CD4-positive, alpha-beta T cell treated with Interleukin-17A for 4 hours (primary cell): ENCODE data around the gene CALD1.
A peak's percentile ranks its signal among the peaks of the same experiment; 100 is the strongest.

Experiments
- DNase-seq: peaks from one replicate; pipeline ENCODE4 v3.0.0-alpha.2; 2020; ENCODE audit warnings: mixed read lengths

CALD1 gene

DNA sequence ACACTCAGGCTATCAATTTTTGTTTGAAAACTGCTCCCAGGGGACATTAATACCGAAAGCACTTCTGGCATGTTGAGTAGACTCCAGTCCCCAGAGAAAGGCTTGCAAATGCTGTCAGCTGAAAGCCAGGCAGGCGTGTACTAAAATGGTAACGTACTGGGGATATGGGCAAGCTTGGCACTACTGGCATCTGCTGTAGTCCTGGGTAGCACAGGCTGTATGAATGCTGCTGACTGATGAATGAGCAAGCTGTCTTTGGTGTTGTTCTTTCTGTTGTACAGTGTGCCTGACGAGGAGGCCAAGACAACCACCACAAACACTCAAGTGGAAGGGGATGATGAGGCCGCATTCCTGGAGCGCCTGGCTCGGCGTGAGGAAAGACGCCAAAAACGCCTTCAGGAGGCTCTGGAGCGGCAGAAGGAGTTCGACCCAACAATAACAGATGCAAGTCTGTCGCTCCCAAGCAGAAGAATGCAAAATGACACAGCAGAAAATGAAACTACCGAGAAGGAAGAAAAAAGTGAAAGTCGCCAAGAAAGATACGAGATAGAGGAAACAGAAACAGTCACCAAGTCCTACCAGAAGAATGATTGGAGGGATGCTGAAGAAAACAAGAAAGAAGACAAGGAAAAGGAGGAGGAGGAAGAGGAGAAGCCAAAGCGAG is 153.4 kb downstream of the CALD1 start:
- no peak for DNase-seq

DNA sequence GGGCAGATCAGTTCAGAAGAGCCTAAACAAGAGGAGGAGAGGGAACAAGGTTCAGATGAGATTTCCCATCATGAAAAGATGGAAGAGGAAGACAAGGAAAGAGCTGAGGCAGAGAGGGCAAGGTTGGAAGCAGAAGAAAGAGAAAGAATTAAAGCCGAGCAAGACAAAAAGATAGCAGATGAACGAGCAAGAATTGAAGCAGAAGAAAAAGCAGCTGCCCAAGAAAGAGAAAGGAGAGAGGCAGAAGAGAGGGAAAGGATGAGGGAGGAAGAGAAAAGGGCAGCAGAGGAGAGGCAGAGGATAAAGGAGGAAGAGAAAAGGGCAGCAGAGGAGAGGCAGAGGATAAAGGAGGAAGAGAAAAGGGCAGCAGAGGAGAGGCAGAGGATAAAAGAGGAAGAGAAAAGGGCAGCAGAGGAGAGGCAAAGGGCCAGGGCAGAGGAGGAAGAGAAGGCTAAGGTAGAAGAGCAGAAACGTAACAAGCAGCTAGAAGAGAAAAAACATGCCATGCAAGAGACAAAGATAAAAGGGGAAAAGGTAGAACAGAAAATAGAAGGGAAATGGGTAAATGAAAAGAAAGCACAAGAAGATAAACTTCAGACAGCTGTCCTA is 154.1 kb downstream of the CALD1 start:
- no peak for DNase-seq

- DNase-seq: no peak
These were observed 156.3 kb downstream of the CALD1 start for GRCh38 chr7:134935701-134936100.

- DNase-seq: no peak
These were observed 157.6 kb downstream of the CALD1 start for GRCh38 chr7:134936893-134937510.

GRCh38 chr7:134938141-134938540 is 158.7 kb downstream of the CALD1 start:
- DNase-seq: no peak

GRCh38 chr7:134939136-134939535 is 159.7 kb downstream of the CALD1 start:
- no peak for DNase-seq

DNA sequence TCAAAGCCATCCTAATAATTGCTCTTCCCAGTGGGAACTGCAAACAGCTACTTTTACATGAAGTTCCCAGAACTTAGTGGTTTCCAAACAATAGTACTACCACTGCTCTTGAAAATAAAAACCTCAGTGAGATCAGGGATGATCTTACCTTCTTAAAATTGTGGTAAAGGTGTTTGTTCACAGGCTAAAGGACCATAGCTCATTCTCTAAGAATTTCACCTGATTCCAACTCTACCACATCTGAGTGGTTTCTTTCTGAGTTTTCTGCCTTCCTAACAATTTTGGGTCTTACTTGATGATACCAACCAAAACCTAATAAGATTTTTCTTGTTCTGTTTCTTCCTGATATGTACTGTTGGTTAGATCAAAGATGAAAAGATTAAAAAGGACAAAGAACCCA is 161.3 kb downstream of the CALD1 start:
- DNase-seq: no peak

DNA sequence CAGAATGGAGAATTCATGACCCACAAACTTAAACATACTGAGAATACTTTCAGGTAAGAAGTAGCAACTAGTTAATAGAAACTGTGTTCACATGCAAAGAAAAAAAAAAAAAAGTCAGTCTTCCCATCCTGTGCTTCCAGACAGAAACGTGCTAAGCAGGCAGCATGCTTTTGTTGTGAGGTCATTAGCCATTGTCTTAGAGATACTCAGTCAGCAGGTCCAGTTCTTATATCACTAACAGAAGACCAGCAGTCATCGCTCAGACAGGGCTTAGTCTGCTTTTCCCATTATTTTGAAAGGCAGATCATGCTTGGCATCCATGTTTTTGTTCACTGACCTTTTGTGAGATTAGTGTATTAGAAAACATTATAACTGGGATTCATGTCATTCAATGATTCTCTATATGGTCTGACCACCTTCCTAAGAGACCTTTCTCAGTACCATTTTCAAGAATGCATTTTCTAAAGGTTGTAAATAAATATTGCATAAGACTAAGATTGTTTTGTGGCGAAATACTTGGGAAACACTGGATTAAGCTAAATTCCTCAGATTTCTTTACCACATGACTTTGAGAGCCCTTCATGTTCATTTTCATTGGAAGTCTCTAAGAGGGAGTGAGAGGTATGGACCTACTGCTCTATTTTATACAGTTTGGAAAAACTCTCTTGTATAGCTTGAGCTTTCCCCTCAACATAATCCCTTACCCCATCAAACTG is 161.9 kb downstream of the CALD1 start:
- DNase-seq: no peak

GRCh38 chr7:134941952-134942351 is 162.5 kb downstream of the CALD1 start:
- no peak for DNase-seq

GRCh38 chr7:134942690-134943466 is 163.4 kb downstream of the CALD1 start:
- DNase-seq: no peak

DNA sequence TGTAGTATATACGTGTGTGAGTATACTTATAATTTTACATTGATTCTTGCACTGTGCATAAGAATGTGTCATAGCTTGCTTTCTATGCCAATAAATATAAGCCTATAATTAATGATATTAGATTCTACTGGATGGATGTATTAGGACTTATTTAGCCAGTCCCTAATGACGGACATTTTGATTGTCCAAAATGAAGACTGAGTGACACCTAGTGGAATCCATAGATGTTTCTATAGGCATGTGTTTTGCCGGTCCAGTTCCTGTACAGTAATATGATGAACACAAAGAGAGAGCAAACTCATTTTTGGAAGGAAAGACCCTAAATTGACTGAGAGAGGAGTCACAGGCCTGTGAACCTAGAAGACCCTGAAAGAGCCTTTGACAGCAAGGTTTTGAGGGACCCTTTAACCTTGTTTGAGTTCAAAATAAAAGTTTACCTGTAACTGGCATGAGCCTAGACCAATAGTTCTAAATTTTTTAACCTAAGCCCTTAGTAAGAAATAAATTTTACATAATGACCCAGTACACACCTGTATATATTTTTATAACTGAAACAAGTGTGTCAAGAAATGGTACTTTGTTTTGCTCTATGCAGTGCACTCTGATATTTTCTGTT is 164.5 kb downstream of the CALD1 start:
- no peak for DNase-seq

DNA sequence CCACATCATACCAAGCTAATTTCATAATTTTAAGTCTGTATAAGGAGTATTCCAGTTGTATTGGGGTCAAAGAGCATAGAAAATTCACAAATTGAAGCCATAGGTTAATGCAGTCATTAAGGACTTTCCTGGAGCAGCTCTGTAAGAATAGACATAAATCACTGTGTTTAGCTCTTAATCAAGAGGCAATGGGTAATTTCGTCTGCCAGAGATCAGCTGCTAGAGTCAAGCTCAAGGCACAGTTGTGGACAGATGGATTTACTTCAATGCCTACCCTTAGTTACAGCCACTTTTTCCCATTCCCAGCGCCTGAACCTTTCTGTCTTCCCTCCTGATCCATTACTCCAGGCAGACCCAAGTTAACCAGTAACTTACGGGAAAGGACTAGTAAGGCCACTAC is 166.3 kb downstream of the CALD1 start:
- DNase-seq: no peak

- peak; percentile 33 for DNase-seq
These were observed 166.8 kb downstream of the CALD1 start for GRCh38 chr7:134946260-134946659.

- no peak for DNase-seq
These were observed 167.9 kb downstream of the CALD1 start for GRCh38 chr7:134947329-134947728.

DNA sequence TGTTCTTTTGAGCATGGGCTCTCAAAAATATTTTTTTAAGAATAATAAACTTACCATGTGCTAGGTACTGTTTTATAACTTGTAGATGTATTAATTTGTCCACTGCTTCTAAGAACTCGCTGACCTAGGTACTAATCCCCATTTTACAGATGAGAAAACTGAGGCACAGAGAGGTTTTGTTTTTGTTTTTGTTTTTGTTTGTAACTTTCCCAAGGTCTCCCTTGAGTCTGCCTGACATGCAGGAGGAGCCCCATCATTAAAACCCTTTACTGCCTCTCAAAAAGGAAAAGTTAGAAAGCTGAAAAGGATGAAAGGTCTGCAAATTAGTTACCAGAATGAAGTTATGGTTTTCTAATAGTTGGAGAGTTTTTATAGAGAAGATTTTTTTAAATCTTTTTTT is 168.4 kb downstream of the CALD1 start:
- no peak for DNase-seq

- no peak for DNase-seq
These were observed 168.8 kb downstream of the CALD1 start for GRCh38 chr7:134948246-134948645.

- DNase-seq: no peak
These were observed 169.3 kb downstream of the CALD1 start for GRCh38 chr7:134948736-134949135.

DNA sequence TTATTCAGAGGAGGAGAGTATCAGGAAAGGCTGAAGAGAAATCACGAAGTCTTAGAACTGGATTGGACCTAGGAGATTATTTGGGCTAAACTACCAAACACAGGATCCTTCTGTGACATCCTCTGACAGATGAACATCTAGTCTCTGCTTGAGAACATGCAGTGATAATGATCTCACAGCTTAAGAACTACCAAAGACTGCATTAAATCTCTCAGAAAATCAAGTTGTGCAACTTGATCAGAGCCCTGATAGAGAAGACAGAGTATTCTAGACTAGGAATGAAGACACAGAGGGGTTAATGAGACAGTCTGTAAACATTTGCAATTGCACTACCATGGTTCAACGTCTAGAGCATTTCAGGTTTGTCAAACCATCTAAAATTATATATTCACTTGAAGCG is 169.7 kb downstream of the CALD1 start:
- DNase-seq: no peak

DNA sequence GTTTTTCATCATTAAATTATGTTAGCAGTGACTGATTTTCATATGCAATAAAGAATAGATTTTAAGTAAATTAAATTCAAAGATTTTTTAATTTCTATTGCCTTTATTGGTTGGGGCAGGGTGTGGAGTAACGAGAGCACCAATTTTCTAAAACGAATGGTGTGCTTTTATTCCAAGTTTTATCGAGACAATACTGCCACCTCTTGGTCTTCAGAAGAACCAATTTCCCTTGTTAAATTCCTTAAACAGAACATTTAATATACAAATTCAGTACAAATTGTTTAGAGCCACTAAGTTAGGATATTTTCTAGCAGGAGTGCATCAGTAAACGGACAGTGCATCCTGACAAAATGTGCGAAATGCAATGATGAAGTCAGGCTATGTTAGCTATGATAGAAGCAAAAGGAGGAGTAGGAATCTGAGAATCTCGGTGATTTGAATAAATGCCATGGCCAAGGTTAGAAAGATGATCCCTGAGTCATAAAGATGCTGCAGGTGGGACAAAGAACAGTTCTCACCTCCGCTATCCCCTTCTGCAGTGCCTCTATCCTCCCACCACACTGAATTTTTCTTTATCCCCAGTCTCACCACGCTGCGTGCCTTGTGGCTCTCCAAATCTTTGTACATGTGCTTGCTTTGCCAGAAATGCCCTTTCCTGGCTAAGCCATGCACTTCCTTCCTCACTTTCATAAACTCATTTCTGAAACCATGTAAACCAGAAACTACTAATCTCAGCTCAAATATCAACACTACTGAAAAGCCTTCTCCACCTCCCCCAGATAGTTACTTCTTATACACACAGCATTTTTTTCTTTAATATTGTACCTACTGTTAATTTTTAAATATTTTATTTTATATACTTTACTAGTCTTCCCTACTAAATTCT is 175.0 kb downstream of the CALD1 start:
- no peak for DNase-seq

- no peak for DNase-seq
These were observed 177.6 kb downstream of the CALD1 start for GRCh38 chr7:134957005-134957404.

DNA sequence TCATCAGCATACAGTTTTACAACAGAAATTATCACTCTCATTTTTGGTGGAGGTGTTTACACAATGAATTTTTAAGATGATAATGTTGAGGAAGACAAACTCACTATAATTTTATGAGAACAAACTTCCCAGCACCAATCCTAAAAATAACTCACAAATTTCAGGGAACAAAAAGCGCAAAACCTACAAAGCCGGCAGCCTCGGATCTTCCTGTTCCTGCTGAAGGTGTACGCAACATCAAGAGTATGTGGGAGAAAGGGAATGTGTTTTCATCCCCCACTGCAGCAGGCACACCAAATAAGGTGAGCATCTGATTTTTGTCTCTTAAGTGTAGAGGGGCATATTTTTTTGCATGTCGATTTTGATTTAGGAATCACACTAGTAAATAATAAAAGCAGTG is 180.4 kb downstream of the CALD1 start:
- no peak for DNase-seq
